Measurements from ENCODE around the gene PLXNA4. TPM values are rescaled to one million over a fixed set of nuclear protein-coding genes. Genes with fewer than 3 reads are reported as not detected.
A peak's percentile ranks its signal among the peaks of the same experiment; 100 is the strongest.

Gene PLXNA4
- total and polyA plus RNA-seq, 2 experiments from 2014 or later, result 1.9 to 4.8 TPM

DNA sequence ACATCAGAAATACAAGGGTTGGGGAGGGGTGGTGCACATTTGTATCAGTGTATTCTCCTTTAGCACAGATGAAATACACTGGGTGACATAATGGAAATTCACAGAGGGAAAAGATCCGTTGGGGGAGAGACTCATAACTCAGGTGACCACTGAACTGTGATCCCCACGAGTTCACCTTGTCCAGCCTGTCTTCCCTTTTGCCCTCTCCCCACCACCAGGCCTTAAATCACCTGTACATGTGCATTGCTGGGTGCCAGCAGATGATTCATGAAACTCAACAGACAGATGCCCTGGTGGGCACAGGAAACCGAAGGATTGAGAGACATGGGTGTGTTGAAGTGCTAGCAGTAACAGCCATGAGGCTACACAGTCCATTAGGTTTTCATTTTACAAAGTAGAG, 253.3 kb downstream of the PLXNA4 start:
- Histone ChIP-seq H3K4me3 (no peak overlapping the region), H3K36me3 (replicated peaks; ENCODE audit: insufficient read depth, low read depth) (no peaks in the 10 kb centered on the region), H4K20me1 (ENCODE audit: insufficient read depth, poor library complexity, severe bottlenecking) (no peaks in the 10 kb centered on the region), H3K9me3 (ENCODE audit: low read depth) (no peaks in the 10 kb centered on the region), H3K4me1 (ENCODE audit: insufficient read depth) (no peaks in the 10 kb centered on the region), H3K27me3 (peaks cover 21% of the 10 kb centered on the region), H3K9me2 (replicated peaks; ENCODE audit: insufficient read depth) (no peaks in the 10 kb centered on the region), H2AFZ (no peak overlapping the region), H3K4me2 (no peak overlapping the region), H3K27ac (no peak overlapping the region), H3K79me2 (no peaks in the 10 kb centered on the region)
- DNase-seq (ENCODE audit: low spot score), result no peak
- TF ChIP-seq, protein P1, sequence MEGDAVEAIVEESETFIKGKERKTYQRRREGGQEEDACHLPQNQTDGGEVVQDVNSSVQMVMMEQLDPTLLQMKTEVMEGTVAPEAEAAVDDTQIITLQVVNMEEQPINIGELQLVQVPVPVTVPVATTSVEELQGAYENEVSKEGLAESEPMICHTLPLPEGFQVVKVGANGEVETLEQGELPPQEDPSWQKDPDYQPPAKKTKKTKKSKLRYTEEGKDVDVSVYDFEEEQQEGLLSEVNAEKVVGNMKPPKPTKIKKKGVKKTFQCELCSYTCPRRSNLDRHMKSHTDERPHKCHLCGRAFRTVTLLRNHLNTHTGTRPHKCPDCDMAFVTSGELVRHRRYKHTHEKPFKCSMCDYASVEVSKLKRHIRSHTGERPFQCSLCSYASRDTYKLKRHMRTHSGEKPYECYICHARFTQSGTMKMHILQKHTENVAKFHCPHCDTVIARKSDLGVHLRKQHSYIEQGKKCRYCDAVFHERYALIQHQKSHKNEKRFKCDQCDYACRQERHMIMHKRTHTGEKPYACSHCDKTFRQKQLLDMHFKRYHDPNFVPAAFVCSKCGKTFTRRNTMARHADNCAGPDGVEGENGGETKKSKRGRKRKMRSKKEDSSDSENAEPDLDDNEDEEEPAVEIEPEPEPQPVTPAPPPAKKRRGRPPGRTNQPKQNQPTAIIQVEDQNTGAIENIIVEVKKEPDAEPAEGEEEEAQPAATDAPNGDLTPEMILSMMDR (IDR thresholded peaks at IDR 0.05; ENCODE audit: poor library complexity), result no peak
- TF ChIP-seq EZH2phosphoT487 (IDR thresholded peaks at IDR 0.05; ENCODE audit: low read depth, severe bottlenecking, unreplicated experiment) (no peak), EZH2 (IDR thresholded peaks at IDR 0.05; ENCODE audit: borderline replicate concordance) (no peak)
- WGBS (ENCODE audit: low lambda C conversion rate, missing lambda C conversion rate), result 83% methylated on average over 3 of the region's 3 CpGs

DNA sequence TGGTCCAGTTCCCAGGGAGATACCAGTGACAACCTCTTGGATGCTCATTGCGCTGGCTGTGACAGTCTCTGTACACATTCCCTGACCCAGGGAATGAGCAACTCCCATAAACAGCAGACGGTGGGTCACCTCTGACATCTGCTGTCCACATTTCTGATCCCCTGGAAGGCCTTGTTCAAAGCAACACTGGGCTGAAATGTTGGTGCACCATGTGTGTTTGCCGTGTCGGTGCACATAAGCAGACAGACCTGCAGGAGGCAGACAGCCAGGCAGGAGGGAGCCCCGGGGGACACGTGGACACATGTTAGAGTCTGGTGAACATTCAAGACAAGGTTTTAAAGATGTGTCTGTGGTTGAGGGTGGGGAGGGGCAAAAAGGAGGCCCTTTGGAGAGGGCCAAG, 254.9 kb downstream of the PLXNA4 start:
- H4K20me1 ChIP-seq (ENCODE audit: insufficient read depth, poor library complexity, severe bottlenecking), result no peaks in the 10 kb centered on the region
- TF ChIP-seq, protein P1 (IDR thresholded peaks at IDR 0.05; ENCODE audit: poor library complexity), result peak; percentile 18
- no peak for TF ChIP-seq EZH2 (IDR thresholded peaks at IDR 0.05; ENCODE audit: borderline replicate concordance)
- no peaks in the 10 kb centered on the region for H3K4me1 ChIP-seq (ENCODE audit: insufficient read depth)
- no peaks in the 10 kb centered on the region for H3K36me3 ChIP-seq (replicated peaks; ENCODE audit: insufficient read depth, low read depth)
- no peak for DNase-seq (ENCODE audit: low spot score)
- H3K4me3 ChIP-seq, result no peak overlapping the region
- no peak overlapping the region for H3K27ac ChIP-seq
- 61% methylated on average over 6 of the region's 6 CpGs for WGBS (ENCODE audit: low lambda C conversion rate, missing lambda C conversion rate)
- no peaks in the 10 kb centered on the region for H3K79me2 ChIP-seq
- H2AFZ ChIP-seq, result no peak overlapping the region
- no peaks in the 10 kb centered on the region for H3K9me2 ChIP-seq (replicated peaks; ENCODE audit: insufficient read depth)
- H3K9me3 ChIP-seq (ENCODE audit: low read depth), result no peaks in the 10 kb centered on the region
- peaks cover 16% of the 10 kb centered on the region for H3K27me3 ChIP-seq
- H3K4me2 ChIP-seq, result no peak overlapping the region

DNA sequence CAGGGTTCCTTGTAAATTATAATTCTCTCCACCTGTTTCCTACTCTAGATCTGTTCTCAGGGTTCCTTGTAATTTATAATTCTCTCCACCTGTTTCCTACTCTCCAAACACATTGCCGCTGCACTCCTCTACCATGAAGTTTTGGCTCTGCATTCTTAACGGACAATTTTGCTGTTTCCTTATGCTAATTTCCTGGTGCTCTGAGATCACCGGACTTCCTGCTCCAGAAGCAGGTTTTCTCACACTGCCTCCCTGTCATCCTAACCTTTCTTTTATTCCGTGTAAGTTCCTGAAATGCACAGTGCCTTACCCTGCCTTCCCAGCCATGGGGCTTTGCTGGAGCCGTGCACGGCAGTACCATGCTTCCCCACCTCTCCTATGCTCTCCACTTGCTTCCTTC, 256.8 kb downstream of the PLXNA4 start:
- Histone ChIP-seq H3K79me2 (no peaks in the 10 kb centered on the region), H3K4me3 (no peak overlapping the region), H3K9me2 (replicated peaks; ENCODE audit: insufficient read depth) (no peaks in the 10 kb centered on the region), H3K9me3 (ENCODE audit: low read depth) (no peaks in the 10 kb centered on the region), H2AFZ (no peak overlapping the region), H3K27ac (no peak overlapping the region), H4K20me1 (ENCODE audit: insufficient read depth, poor library complexity, severe bottlenecking) (no peaks in the 10 kb centered on the region), H3K4me2 (no peak overlapping the region), H3K4me1 (ENCODE audit: insufficient read depth) (no peaks in the 10 kb centered on the region), H3K36me3 (replicated peaks; ENCODE audit: insufficient read depth, low read depth) (no peaks in the 10 kb centered on the region), H3K27me3 (peaks cover 16% of the 10 kb centered on the region)
- TF ChIP-seq, protein P1 (IDR thresholded peaks at IDR 0.05; ENCODE audit: poor library complexity), result no peak
- no peak for TF ChIP-seq EZH2 (IDR thresholded peaks at IDR 0.05; ENCODE audit: borderline replicate concordance)
- no peak for TF ChIP-seq EZH2phosphoT487 (IDR thresholded peaks at IDR 0.05; ENCODE audit: low read depth, severe bottlenecking, unreplicated experiment)
- WGBS (ENCODE audit: low lambda C conversion rate, missing lambda C conversion rate), result 83% methylated on average over 6 of the region's 6 CpGs
- DNase-seq (ENCODE audit: low spot score), result no peak

Measured in hepatocyte (in vitro differentiated cells).